Activated CD8-positive, alpha-beta memory T cell treated with anti-CD3 and anti-CD28 coated beads, Interleukin-2, amount 50 U/mL, for 24 hours (primary cell): ENCODE results near the gene USO1.
"Not testable (repeated sequence)": the region's sequence is repeated elsewhere in the genome, so short reads cannot be mapped to it uniquely, and the experiment has no call there.

ENCODE experiments used
- DNase-seq: peaks from one replicate; pipeline ENCODE4 v3.0.0-alpha.2; 2020; ENCODE audit errors: extremely low read depth

The USO1 gene

GRCh38 chr4:75714704-75715103 is 9.7 kb upstream of the USO1 start:
- no peak for DNase-seq

DNA sequence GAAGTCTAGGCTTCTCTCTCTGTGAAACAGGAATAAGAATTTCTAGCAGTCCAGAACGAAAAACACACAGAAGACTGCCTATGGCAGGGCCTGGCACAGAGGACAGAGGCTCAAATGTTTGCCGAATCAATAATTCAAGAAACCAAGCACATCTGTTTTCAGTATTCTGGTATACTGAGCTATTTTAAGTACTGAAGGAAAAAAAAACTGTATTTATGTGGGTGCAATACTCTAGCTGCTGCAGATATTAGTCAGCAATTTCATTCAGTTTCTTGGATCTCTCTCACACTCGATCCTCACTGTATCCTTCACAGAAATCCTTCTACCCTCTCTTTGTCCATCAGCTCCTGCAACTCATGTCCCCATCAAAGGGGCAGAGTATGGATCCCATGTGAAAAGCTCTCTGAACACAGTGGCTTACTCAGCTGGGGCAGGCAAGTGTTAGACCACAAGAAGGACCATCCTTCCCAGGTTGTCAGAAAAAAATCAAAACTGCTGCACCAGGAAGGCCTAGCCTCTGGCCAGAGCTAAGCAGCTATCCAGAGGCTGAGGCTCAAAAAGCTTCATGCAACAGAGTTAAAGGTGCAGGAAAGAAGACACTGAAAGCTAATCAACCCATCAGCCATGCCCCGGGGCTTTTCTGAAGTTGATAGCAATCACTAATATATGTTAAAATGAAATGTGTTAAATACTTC is 9.1 kb upstream of the USO1 start:
- no peak for DNase-seq

DNA sequence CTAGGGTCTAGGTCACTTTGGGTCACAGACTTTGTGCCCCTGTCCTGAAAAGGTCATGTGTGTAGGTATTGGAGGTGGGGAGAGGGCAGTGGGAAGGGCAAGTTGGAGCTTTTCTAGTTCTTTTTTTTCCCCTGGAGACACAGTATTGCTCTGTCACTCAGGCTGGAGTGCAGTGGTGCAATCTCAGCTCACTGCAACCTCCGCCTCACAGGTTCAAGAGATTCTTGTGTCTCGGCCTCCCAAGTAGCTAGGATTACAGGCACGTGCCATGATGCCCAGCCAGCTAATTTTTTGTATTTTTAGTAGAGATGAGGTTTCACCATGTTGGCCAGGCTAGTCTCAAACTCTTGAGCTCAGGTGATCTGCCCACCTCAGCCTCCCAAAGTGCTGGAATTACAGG is 8.3 kb upstream of the USO1 start:
- not testable (repeated sequence) for DNase-seq

- no peak for DNase-seq
Observed at GRCh38 chr4:75717408-75717807, 7.0 kb upstream of the USO1 start.

GRCh38 chr4:75718529-75718928 is 5.8 kb upstream of the USO1 start:
- no peak for DNase-seq

GRCh38 chr4:75722417-75722816 is 2.0 kb upstream of the USO1 start:
- no peak for DNase-seq

DNA sequence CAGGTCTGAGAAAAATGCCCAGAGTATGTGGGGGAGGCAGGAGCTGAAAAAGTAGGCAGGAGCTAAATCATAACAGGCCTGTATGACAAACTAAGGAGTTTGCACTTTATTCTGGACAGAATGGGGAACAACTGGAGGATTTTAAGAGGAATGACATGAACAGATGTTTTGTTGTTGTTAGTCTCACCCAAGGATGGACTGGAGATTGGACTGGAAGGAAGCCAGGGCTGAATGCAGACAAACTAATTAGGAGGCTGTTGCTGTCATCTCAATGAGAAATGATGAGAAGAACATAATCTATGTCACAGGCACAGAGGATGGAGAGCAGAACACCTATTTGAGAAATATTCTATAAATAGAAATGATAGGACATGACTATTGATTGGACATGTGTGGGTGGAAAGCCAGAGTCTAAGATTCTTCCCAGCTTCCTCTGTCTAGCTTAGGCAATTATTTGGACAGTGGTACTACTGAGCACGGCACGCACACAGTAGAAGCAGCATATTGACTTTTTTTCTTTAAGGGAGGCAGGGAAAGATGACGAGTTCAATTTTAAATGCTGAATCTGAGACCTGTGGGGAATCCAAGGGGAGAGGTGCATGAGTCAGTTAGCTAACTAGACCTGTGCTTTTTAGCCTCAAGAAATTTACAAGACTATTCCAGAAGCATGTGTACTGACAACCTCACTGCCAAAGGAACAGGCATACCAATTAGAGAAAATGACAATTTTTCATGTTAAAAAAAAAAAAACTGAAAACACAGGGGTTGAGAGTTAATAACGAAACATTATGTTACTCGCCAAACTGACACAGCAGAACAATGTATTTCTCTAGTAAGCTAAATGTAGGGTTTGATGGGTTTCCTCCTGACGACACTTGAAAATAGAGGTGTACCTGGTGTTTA is 963 bp upstream of the USO1 start:
- no peak for DNase-seq

DNA sequence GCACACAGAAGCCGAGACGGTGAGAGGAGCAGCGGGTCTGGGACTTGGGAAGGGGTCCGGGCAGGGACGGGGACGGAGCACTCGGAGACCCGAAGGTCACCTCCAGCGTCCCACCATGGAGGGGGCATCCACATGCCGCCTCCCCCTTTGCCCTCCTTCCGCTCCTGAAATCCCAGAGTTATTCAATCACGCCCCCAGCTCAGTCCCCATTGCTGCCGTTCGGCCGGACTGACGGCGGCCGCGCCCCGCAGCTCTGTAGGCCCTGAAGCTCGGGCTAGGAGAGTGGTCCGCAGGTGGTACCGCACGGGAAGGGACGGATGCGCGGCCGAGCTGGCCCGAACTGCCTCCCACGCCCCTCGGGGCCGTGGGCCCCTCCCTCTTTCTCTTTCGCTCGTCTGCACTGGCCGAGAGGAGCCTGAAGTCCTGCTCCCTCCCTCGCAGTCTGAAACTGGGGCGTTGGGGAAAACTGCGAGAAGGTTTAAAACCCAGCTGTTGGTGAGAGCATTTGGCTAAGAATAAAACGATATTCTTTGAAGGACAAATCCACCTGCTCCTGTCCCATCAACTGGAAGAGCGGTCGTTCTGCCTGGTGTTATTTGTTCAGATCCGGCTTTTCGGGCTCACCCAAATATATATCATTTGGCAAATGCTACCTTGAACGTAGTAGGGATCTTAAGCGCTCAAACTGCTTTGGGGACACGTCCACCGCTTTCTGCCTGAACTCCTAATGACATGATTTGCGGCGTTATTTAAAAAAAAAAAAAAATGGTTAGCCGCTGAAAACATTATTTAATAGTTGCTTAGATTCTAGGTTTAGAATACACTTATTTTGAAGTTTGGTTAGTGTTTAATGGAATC is 719 bp downstream of the USO1 start:
- DNase-seq, result no peak

DNA sequence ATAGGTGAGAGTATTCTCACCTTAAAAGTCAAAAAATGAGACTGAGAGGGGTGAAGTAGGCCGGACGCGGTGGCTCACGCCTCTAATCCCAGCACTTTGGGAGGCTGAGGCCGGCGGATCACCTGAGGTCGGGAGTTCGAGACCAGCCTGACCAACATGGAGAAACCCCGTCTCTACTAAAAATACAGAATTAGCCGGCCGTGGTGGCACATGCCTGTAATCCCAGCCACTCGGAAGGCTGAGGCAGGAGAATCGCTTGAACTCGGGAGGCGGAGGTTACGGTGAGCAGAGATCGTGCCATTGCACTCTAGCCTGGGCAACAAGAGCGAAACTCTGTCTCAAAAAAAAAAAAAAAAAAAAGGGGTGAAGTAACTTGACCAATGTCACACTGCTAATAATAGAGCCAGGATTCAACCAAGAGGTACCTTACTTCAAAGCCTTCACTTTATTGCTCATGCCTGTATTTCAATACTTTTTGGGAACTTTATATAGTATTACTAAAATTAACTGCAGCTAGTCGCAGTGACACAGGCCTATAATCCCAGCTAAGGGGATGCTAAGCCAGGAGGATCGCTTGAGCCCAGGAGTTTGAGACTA is 1.7 kb downstream of the USO1 start:
- not testable (repeated sequence) for DNase-seq

- DNase-seq, result no peak
Observed at GRCh38 chr4:75726577-75726976, 2.2 kb downstream of the USO1 start.

- no peak for DNase-seq
Observed at GRCh38 chr4:75727073-75727472, 2.7 kb downstream of the USO1 start.

DNA sequence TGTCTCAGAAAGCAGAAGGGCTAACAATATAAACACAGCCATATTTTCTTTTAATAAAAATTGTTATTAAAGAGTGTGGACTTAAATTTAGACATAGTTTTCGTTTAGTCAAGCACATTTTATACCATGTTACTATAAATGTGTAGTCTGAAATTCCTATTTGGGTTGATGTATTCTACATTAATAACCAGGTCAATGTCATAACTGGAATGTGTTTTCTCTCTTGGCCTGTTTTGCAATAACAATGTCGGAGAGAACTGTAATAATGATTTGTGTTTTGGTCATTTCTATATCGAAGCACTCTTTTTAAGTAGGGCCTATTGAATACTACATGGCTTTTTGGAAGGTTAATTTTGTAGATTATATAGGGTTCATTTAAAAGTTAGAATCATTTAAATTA is 5.5 kb downstream of the USO1 start:
- DNase-seq, result no peak

DNA sequence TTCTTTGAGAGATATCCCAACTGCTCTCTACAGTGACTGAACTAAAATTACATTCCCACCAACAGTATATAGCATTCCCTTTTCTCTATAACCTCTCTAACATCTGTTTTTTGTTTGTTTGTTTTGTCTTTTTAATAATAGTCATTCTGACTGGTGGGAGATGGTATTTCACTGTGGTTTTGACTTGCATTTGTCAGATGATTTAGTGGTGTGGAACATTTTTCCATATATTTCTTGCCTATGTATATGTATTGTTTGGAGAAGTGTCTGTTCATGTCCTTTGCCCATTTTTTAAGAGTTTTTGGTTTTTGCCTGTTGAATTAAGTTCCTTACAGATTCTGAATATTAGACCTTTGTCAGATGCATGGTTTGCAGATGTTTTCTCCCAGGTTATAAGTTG is 9.0 kb downstream of the USO1 start:
- no peak for DNase-seq

DNA sequence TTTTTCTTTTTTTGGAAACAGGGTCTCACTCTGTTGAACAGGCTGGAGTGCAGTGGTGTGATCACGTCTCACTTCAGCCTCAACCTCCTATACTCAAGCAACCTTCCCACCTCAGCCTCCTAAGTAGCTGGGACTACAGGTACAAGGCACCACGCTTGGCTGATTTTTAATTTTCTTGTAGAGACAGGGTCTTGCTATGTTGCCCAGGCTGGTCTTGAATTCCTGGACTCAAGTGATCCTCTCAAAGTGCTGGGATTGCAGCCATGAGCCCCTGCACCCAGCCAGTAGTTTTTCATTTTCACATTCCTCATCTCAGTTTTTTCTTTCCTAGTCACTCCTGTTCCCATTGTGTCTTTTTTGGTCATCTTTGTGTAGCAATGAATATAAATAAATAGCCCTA is 11.1 kb downstream of the USO1 start:
- no peak for DNase-seq

- no peak for DNase-seq
Observed at GRCh38 chr4:75736862-75737261, 12.5 kb downstream of the USO1 start.

DNA sequence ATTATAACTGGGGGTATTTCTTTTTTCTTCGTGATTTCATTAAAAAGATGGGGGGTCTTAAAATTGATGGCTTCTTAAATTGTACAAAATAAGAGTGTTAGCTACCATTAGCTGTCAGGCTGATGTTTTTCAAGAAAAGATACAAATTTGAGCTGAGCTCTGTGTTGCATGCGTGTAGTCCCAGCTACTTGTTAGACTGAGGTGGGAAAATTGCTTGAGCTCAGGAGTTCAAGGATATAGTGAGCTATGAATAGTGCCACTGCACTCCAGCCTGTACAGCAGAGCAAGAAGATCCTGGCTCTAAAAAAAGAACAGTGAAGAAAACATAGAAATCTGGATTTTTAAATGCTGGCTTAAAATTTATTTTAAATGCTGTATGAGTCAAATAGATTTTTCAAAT is 13.0 kb downstream of the USO1 start:
- DNase-seq, result no peak

GRCh38 chr4:75741027-75741426 is 16.6 kb downstream of the USO1 start:
- DNase-seq, result no peak

GRCh38 chr4:75742451-75742850 is 18.1 kb downstream of the USO1 start:
- no peak for DNase-seq

DNA sequence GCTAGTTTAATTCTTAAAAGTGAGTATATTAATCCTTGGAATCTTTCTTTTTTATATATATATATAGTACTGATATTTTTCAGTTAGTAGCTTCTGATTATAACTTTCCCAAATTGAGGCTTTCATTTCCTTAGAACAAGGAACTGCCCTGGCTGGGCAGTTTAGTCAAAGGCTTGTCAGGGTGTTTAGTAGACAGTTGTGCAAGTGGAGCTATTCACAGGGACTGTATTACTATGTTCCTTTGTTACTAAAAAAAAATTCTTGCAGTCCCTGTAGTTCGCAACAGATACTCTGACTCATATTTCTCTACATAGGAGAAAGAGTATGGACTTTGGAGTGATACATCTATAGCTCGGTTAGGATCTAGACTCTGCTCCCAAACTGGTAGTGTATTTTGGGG is 20.8 kb downstream of the USO1 start:
- no peak for DNase-seq

DNA sequence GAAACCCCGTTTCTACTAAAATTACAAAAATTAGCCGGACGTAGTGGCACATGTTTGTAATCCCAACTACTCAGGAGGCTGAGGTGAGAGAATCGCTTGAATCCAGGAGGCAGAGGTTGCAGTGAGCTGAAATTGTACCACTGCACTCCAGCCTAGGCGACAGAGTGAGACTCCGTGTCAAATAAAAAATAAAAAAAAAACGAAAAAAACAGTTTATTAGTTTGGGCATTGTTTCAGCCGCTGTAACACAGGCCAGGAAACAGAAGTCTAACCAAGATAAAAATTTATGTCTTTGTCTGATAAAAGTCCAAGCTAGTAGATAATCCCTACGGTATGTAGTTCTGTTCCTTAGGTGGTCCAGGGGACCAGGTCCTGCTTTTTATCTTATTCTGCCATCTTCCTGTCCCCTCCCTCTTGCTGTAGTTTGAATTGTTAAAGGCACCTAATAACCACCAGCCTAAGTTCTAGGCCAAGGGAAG is 21.4 kb downstream of the USO1 start:
- DNase-seq, result no peak

DNA sequence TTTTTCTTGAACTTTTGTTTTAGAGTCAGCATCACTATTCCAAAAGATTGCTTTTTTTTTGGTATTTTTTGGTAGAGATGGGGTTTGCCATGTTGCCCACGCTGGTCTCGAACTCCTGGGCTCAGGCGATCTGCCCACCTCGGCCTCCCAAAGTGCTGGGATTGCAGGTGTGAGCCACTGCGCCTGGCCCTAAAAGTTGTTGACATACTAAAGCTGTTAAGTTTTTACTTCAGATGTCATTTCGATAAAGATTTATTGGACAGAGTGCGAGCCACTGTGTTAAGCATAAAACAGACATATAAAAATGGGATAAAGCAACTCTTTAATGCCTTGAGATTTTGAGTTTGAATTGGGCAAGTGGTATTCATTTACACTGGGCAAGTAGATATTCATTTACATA is 28.3 kb downstream of the USO1 start:
- DNase-seq, result no peak

DNA sequence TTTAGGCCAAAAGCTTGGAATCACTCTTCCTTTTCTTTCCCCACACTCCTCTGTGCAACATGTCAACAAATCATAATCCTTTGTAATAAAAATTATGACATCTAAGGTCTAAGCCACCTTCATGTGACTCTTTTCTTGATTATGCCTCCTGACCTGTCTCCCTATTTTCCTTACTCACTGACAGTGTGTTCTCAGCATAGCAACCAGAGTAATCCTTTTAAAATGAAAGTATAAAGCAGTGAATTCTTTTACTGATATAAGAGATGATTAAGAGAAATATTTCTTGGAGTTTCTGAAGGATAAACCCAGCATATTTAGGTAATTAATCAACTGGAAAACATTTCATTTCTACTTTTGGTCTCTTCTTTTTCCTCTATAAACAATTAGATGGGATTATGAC is 44.7 kb downstream of the USO1 start:
- DNase-seq, result no peak
